GM12878 (cell line): Measurements from ENCODE around the gene PRR12. TPM values are rescaled to one million over a fixed set of nuclear protein-coding genes. Genes with fewer than 3 reads are reported as not detected.

Experiments used
- ATF2 ChIP-seq: IDR thresholded peaks from 2 replicates; pipeline ENCODE4 v1.6.1; 2012; ENCODE audit warnings: low read length, inconsistent platforms
- CBX3 ChIP-seq: fragments of 200-600 bp; sonication (generic); IDR thresholded peaks from 2 replicates; pipeline ENCODE4 v1.6.1; 2016; ENCODE audit warnings: low read depth, borderline replicate concordance
- CHD2 ChIP-seq: IDR thresholded peaks from 2 replicates; pipeline ENCODE4 v1.6.1; 2011; ENCODE audit warnings: low read depth, low read length, improper control_type of control experiment, borderline replicate concordance
- DPF2 ChIP-seq: fragments of 450-650 bp; IDR thresholded peaks from 2 replicates; pipeline ENCODE4 v1.6.1; 2017; ENCODE audit warnings: mild to moderate bottlenecking
- HCFC1 ChIP-seq: fragments of 150-350 bp; IDR thresholded peaks from 2 replicates; pipeline ENCODE4 v1.6.1; 2014; ENCODE audit warnings: low read length
- IKZF2 ChIP-seq, 2 experiments: fragments of 450-650 bp; IDR thresholded peaks; 2 replicates each; pipeline ENCODE4 v1.6.1; 2017; ENCODE audit warnings: mild to moderate bottlenecking in 2 of 2, moderate library complexity in 2 of 2
- JUNB ChIP-seq: IDR thresholded peaks from 2 replicates; pipeline ENCODE4 v1.6.1; 2016; ENCODE audit warnings: antibody characterized with exemption, mild to moderate bottlenecking
- MXI1 ChIP-seq: fragments of 150-350 bp; IDR thresholded peaks from 2 replicates; pipeline ENCODE4 v1.6.1; 2011; ENCODE audit warnings: low read depth, mild to moderate bottlenecking, inconsistent platforms, low read length, improper control_type of control experiment
- POLR2A ChIP-seq: IDR thresholded peaks from 2 replicates; pipeline ENCODE4 v1.6.1; 2011; ENCODE audit warnings: low read depth, mild to moderate bottlenecking, low read length
- POLR2AphosphoS5 ChIP-seq: IDR thresholded peaks from 2 replicates; pipeline ENCODE4 v1.6.1; 2011; ENCODE audit warnings: mild to moderate bottlenecking, low read length, inconsistent platforms
- RAD21 ChIP-seq: IDR thresholded peaks from 2 replicates; pipeline ENCODE4 v1.6.1; 2011; ENCODE audit warnings: mild to moderate bottlenecking, low read depth, low read length, moderate library complexity; ENCODE audit not compliant: insufficient read depth
- SIX5 ChIP-seq: IDR thresholded peaks from 2 replicates; pipeline ENCODE4 v1.6.1; 2011; ENCODE audit warnings: mild to moderate bottlenecking, low read depth, low read length, moderate library complexity; ENCODE audit not compliant: severe bottlenecking
- SP1 ChIP-seq: IDR thresholded peaks from one replicate; pipeline ENCODE4 v1.6.1; 2011; ENCODE audit warnings: low read depth, low read length
- STAT1 ChIP-seq: fragments of 450-650 bp; conservative IDR thresholded peaks from 2 replicates; pipeline ENCODE4 v1.6.1; 2014; ENCODE audit warnings: antibody characterized with exemption, mild to moderate bottlenecking
- ZNF217 ChIP-seq: fragments of 450-650 bp; IDR thresholded peaks from 2 replicates; pipeline ENCODE4 v1.6.1; 2017; ENCODE audit warnings: antibody characterized with exemption, mild to moderate bottlenecking
- ZZZ3 ChIP-seq: IDR thresholded peaks from 2 replicates; pipeline ENCODE4 v1.6.1; 2011; ENCODE audit warnings: low read depth; ENCODE audit not compliant: control insufficient read depth, insufficient read length
- polyA plus RNA-seq, 11 experiments: library from polyadenylated mRNA; depleted of rRNA in 4 of 11; unstranded in 6 of 11; stranded (reverse) in 5 of 11; fragments of >200 nt; fragmentation: Nextera tagmentation in 4 of 11; fragmentation: Illumina TruSeq in 1 of 11; extraction: Ambion mirVana in 4 of 11; extraction: Trizol in 1 of 11; gene quantifications; 1 replicate in 1 of 11; 2 replicates in 10 of 11; pipeline versions ENCODE4 v1.2.1 to v1.2.3, GENCODE V29; 2011 to 2016; ENCODE audit warnings: inconsistent platforms in 2 of 11, missing spikeins in 2 of 11, low read depth in 1 of 11
- total RNA-seq, 4 experiments: library from RNA; depleted of rRNA in 3 of 4; stranded (reverse); fragments of >200 nt in 3 of 4; fragmentation: Illumina TruSeq in 1 of 4; extraction: Trizol in 1 of 4; gene quantifications; 2 replicates each; pipeline versions ENCODE4 v1.2.1 to v1.2.3, GENCODE V29; 2013 to 2021

The PRR12 gene
- total and polyA plus RNA-seq, 10 of the 15 experiments (the other 5 are each of a cell fraction or from before 2014, with no cell fraction given): 0.02 to 25.3 (median 1.6) TPM

- peak in 1 of 2 experiments; percentile 25; a peak in 1 of 4 replicates for TF ChIP-seq IKZF2 (IDR thresholded peaks at IDR 0.05)
- TF ChIP-seq RAD21: no peak
- TF ChIP-seq POLR2A: no peak
- TF ChIP-seq ZNF217: no peak
- no peak for TF ChIP-seq SIX5
- TF ChIP-seq MXI1: no peak
- TF ChIP-seq CHD2: no peak
- TF ChIP-seq POLR2AphosphoS5: peak; percentile 42; the same call in 1 of the 2 replicates
- no peak for TF ChIP-seq ZZZ3
- TF ChIP-seq ATF2: no peak
- TF ChIP-seq DPF2: no peak
- TF ChIP-seq STAT1: no peak
- TF ChIP-seq SP1: no peak
- no peak for TF ChIP-seq JUNB
- no peak for TF ChIP-seq CBX3
- TF ChIP-seq HCFC1: no peak
Observed at GRCh38 chr19:49591731-49592485, 926 bp downstream of the PRR12 start (continued).
